ENCODE results near the gene STXBP4. TPM values are rescaled to one million over a fixed set of nuclear protein-coding genes. Genes with fewer than 3 reads are reported as not detected.

The STXBP4 gene
- polyA plus RNA-seq, 1 donor (not counting 4 experiments of a cell fraction or from before 2014, with no cell fraction given), result 4.2 TPM

DNA sequence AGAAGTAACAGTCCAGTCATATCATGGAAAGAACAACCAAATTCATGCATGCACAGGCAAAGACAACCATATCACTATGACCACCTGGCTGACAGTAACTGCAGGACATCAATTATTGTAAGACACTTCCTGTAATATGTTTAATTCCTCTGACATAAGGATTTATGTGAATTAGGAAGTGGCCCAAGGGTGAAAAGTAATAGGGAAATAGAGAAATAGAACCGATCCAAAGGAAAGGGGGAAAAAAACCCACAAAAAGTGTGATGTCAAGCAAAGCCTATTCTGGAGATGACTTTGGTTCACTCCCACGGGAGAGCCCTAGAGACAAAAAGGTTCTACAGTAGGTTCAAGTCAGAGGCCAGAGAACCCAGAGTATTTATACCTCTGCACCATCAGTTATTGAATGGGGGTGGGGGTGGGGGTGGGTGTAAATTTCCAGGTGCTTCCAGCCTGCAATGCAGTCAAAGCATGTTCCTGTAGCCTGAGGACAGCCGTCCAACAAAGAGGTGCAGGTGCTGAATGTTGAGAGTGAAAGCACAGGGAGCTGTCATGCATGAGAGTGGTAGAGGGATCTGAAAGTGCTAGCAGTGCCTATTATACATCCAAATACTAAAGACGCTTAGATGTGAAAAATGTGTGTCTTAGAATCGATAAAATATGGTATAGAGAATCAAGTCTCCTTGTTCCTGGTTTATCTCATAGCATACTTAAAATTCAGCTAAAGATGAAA is 200.6 kb downstream of the STXBP4 start:
- TF ChIP-seq, protein P1, sequence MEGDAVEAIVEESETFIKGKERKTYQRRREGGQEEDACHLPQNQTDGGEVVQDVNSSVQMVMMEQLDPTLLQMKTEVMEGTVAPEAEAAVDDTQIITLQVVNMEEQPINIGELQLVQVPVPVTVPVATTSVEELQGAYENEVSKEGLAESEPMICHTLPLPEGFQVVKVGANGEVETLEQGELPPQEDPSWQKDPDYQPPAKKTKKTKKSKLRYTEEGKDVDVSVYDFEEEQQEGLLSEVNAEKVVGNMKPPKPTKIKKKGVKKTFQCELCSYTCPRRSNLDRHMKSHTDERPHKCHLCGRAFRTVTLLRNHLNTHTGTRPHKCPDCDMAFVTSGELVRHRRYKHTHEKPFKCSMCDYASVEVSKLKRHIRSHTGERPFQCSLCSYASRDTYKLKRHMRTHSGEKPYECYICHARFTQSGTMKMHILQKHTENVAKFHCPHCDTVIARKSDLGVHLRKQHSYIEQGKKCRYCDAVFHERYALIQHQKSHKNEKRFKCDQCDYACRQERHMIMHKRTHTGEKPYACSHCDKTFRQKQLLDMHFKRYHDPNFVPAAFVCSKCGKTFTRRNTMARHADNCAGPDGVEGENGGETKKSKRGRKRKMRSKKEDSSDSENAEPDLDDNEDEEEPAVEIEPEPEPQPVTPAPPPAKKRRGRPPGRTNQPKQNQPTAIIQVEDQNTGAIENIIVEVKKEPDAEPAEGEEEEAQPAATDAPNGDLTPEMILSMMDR (optimal IDR thresholded peaks at IDR 0.05 in 1 of 3, IDR thresholded peaks at IDR 0.05 in 1 of 3, conservative IDR thresholded peaks at IDR 0.05 in 1 of 3; ENCODE audit: extremely low read depth in 1 of 3, insufficient read depth in 2 of 3, low read length in 3 of 3), result no peak
- no peak for TF ChIP-seq EZH2 (IDR thresholded peaks at IDR 0.05; ENCODE audit: low read length)

DNA sequence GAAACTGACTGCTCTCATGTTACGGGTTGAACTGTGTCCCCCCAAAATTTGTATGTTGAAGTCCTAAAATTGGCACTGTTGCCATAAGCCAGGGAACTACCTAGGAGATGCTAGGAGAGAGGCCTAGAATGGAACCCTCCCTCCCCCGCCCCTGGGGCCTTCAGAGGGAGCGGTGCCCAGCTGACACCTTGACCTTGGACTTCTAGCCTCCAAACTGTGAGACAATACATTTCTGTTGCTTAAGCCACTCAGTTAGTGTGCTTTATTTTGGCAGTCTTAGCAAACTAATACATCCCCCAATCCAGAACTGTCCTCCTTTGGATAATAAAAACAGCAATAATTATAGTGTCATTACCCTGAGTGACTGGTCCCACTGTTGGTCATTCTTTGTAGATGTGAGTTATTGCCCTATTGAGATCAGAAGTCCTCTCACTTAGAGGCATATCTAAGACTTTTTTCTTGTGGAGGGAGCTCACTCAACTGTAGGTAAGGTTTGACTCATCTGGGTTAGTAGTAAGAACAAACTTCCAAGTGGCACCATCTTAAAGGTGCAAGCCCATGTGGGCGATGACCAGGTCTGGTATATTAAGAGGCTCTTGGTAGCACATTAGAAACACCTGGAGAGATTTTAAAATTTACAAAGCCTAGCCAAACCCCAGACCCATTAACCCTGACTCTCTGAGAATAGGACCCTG is 203.2 kb downstream of the STXBP4 start:
- H3K4me2 ChIP-seq (ENCODE audit: control insufficient read depth, extremely low read depth, insufficient read depth, low read depth, low read length), result peak overlapping the region; percentile 18
- DNase-seq (ENCODE audit: low read depth, low spot score) (no peak), FAIRE-seq (no peak)

More for the DNA sequence above, 200.6 kb downstream of the STXBP4 start:
- Histone ChIP-seq H3K4me1 (ENCODE audit: control insufficient read depth, extremely low read depth, insufficient read depth, low read length) (peaks cover 12% of the 10 kb centered on the region), H3K27me3 (ENCODE audit: control insufficient read depth, extremely low read depth, insufficient read depth, low read length) (no peaks in the 10 kb centered on the region), H3K9ac (ENCODE audit: control insufficient read depth, extremely low read depth, insufficient read depth, low read length) (no peak overlapping the region), H3K27ac (ENCODE audit: control insufficient read depth, insufficient read depth, low read length) (no peak overlapping the region), H2AFZ (ENCODE audit: control insufficient read depth, low read length) (no peak overlapping the region), H3K36me3 (ENCODE audit: control insufficient read depth in 2 of 2, extremely low read depth in 1 of 2, insufficient read depth in 2 of 2, low read length in 2 of 2) (no peaks in the 10 kb centered on the region), H3K9me1 (ENCODE audit: control insufficient read depth, extremely low read depth, insufficient read depth, low read length) (no peaks in the 10 kb centered on the region), H3K4me3 (ENCODE audit: control insufficient read depth in 2 of 3, extremely low read depth in 1 of 3, insufficient read depth in 2 of 3, low read depth in 1 of 3, low read length in 3 of 3) (no peak overlapping the region), H3K4me2 (ENCODE audit: control insufficient read depth, extremely low read depth, insufficient read depth, low read depth, low read length) (no peak overlapping the region), H3K9me3 (ENCODE audit: control insufficient read depth, low read depth, low read length) (no peaks in the 10 kb centered on the region), H3K79me2 (ENCODE audit: control insufficient read depth, insufficient read depth, low read length) (no peaks in the 10 kb centered on the region), H4K20me1 (ENCODE audit: control insufficient read depth, extremely low read depth, insufficient read depth, low read length) (no peaks in the 10 kb centered on the region)
- dilution Hi-C loops (cut with MboI; ENCODE audit: extremely low pct_ligation_motif_present, low sequenced_read_pairs), result no loop called here
- no peak for FAIRE-seq
- DNase-seq (ENCODE audit: low read depth, low spot score), result no peak

More for the DNA sequence above, 203.2 kb downstream of the STXBP4 start:
- H3K79me2 ChIP-seq (ENCODE audit: control insufficient read depth, insufficient read depth, low read length), result no peaks in the 10 kb centered on the region
- H3K36me3 ChIP-seq (ENCODE audit: control insufficient read depth in 2 of 2, extremely low read depth in 1 of 2, insufficient read depth in 2 of 2, low read length in 2 of 2), result no peaks in the 10 kb centered on the region
- H3K9me3 ChIP-seq (ENCODE audit: control insufficient read depth, low read depth, low read length), result no peaks in the 10 kb centered on the region
- no peaks in the 10 kb centered on the region for H3K9me1 ChIP-seq (ENCODE audit: control insufficient read depth, extremely low read depth, insufficient read depth, low read length)
- H3K27me3 ChIP-seq (ENCODE audit: control insufficient read depth, extremely low read depth, insufficient read depth, low read length), result no peaks in the 10 kb centered on the region
- H3K4me3 ChIP-seq (ENCODE audit: control insufficient read depth in 2 of 3, extremely low read depth in 1 of 3, insufficient read depth in 2 of 3, low read depth in 1 of 3, low read length in 3 of 3), result no peak overlapping the region
- dilution Hi-C loops (cut with MboI; ENCODE audit: extremely low pct_ligation_motif_present, low sequenced_read_pairs), result no loop called here
- no peaks in the 10 kb centered on the region for H4K20me1 ChIP-seq (ENCODE audit: control insufficient read depth, extremely low read depth, insufficient read depth, low read length)
- no peak for TF ChIP-seq EZH2 (IDR thresholded peaks at IDR 0.05; ENCODE audit: low read length)
- TF ChIP-seq, protein P1 (optimal IDR thresholded peaks at IDR 0.05 in 1 of 3, IDR thresholded peaks at IDR 0.05 in 1 of 3, conservative IDR thresholded peaks at IDR 0.05 in 1 of 3; ENCODE audit: extremely low read depth in 1 of 3, insufficient read depth in 2 of 3, low read length in 3 of 3), result no peak
- no peak overlapping the region for H2AFZ ChIP-seq (ENCODE audit: control insufficient read depth, low read length)
- H3K9ac ChIP-seq (ENCODE audit: control insufficient read depth, extremely low read depth, insufficient read depth, low read length), result no peak overlapping the region
- H3K27ac ChIP-seq (ENCODE audit: control insufficient read depth, insufficient read depth, low read length), result no peak overlapping the region
- peaks cover 12% of the 10 kb centered on the region for H3K4me1 ChIP-seq (ENCODE audit: control insufficient read depth, extremely low read depth, insufficient read depth, low read length)
